GM18870 (cell line): ENCODE data around the gene EDNRA.

ENCODE experiments used
- ATAC-seq: cut with Tn5 transposase; IDR thresholded peaks from one replicate; pipeline ENCODE4 v1.9.1; 2021; ENCODE audit warnings: moderate library complexity; ENCODE audit not compliant: unreplicated experiment

Gene EDNRA

GRCh38 chr4:147586032-147586431 is 105.1 kb downstream of the EDNRA start:
- ATAC-seq = no peak

- peak; percentile 91 for ATAC-seq
Measured at GRCh38 chr4:147586637-147587036, 105.7 kb downstream of the EDNRA start.

GRCh38 chr4:147587041-147587440 is 106.1 kb downstream of the EDNRA start:
- no peak for ATAC-seq

GRCh38 chr4:147589586-147589985 is 108.7 kb downstream of the EDNRA start:
- ATAC-seq = no peak

GRCh38 chr4:147590249-147590920 is 109.5 kb downstream of the EDNRA start:
- ATAC-seq = peak; percentile 52

GRCh38 chr4:147591106-147591505 is 110.2 kb downstream of the EDNRA start:
- ATAC-seq = no peak

GRCh38 chr4:147594107-147594506 is 113.2 kb downstream of the EDNRA start:
- no peak for ATAC-seq
